Lung (tissue), 16 donors: ENCODE data around the gene ITGB1. TPM values are rescaled to one million over a fixed set of nuclear protein-coding genes. Genes with fewer than 3 reads are reported as not detected.

Experiments
- ATAC-seq: fragments of 200-7000 bp; cut with Tn5 transposase; one replicate; pipeline ENCODE4 v1.9.1; 2020; ENCODE audit warnings: moderate number of reproducible peaks; ENCODE audit not compliant: insufficient read depth, low FRiP score
- DNase-seq, 3 donors: peaks; one replicate each; pipeline ENCODE4 v3.0.0-alpha.2; 2013 to 2017
- H3K27ac ChIP-seq, 2 donors: one replicate each; pipeline ENCODE4 v1.5.1; 2013; ENCODE audit warnings: mild to moderate bottlenecking in 2 of 2, moderate library complexity in 2 of 2, control low read depth in 1 of 2, inconsistent platforms in 1 of 2, low read depth in 1 of 2, low read length in 1 of 2
- H3K27me3 ChIP-seq, 3 donors: one replicate each; pipeline ENCODE4 v1.5.1; 2013; ENCODE audit warnings: low read length in 2 of 3; ENCODE audit not compliant: control insufficient read depth in 3 of 3, insufficient read depth in 3 of 3
- H3K36me3 ChIP-seq, 4 donors: one replicate each; pipeline ENCODE4 v1.5.1; 2013; ENCODE audit warnings: low read length in 4 of 4, mild to moderate bottlenecking in 1 of 4, moderate library complexity in 1 of 4; ENCODE audit not compliant: control insufficient read depth in 4 of 4, insufficient read depth in 4 of 4
- H3K4me1 ChIP-seq, 5 donors: one replicate each; pipeline ENCODE4 v1.5.1; 2013; ENCODE audit warnings: low read length in 5 of 5, mild to moderate bottlenecking in 2 of 5, moderate library complexity in 1 of 5; ENCODE audit not compliant: control insufficient read depth in 5 of 5, insufficient read depth in 5 of 5
- H3K4me3 ChIP-seq: one replicate; pipeline ENCODE4 v1.5.1; 2013; ENCODE audit warnings: mild to moderate bottlenecking, control low read depth, moderate library complexity
- H3K9ac ChIP-seq, 2 donors: one replicate each; pipeline ENCODE4 v1.5.1; 2013; ENCODE audit warnings: low read length in 2 of 2, control low read depth in 1 of 2; ENCODE audit not compliant: insufficient read depth in 1 of 2
- H3K9me3 ChIP-seq, 4 donors: one replicate each; pipeline ENCODE4 v1.5.1; 2013; ENCODE audit warnings: low read length in 3 of 4, mild to moderate bottlenecking in 1 of 4, moderate library complexity in 1 of 4; ENCODE audit not compliant: control insufficient read depth in 4 of 4, insufficient read depth in 3 of 4
- CTCF ChIP-seq: IDR thresholded peaks from 2 replicates; pipeline ENCODE4 v1.5.1; 2012; ENCODE audit warnings: mild to moderate bottlenecking; ENCODE audit errors: control extremely low read depth, extremely low read depth
- WGBS, 2 donors: extraction: QIAGEN DNeasy Blood & Tissue Kit; methylation state at CpG; one replicate each; pipeline ENCODE4 v1.1.7; 2013; 5-methylcytosine and 5-hydroxymethylcytosine counted together
- long read RNA-seq, 5 donors: transcript quantifications; one replicate each; lab custom pipeline, GENCODE V29; 2026
- polyA plus RNA-seq, 2 donors: library from polyadenylated mRNA; stranded (reverse); fragments of 200-250 nt; gene quantifications; one replicate each; pipeline ENCODE4 v1.2.1, GENCODE V29; 2013
- total RNA-seq, 2 donors: library from RNA; depleted of rRNA in 1 of 2; stranded (reverse); fragments of >200 nt in 1 of 2; gene quantifications; one replicate each; pipeline ENCODE4 v1.2.1, GENCODE V29; 2014 to 2021
- donor health status: control.
- donor health status: control.
- donor health status: Bipolar disorder and iron deficiency.
- donor health status: healthy.
- donor health status: DM: yes; HTN: yes; CAD: no.

ITGB1 gene
- total RNA-seq (100 to 1,000 TPM; 375 to 445 TPM), polyA plus RNA-seq (100 to 1,000 TPM; 105 to 291 TPM)
- long read RNA-seq, donor 1, transcript ITGB1-201 (16 exons, 3,640 nt): major isoform, 126 of 243 reads
- long read RNA-seq, donor 1, partial matches to known transcripts: 116 of 243 reads
- long read RNA-seq, donor 1, other reads (novel, unspliced or antisense): 0 of 243 reads
- long read RNA-seq, donor 2, transcript ITGB1-201 (16 exons, 3,640 nt): major isoform, 10 of 78 reads
- long read RNA-seq, donor 2, partial matches to known transcripts: 65 of 78 reads
- long read RNA-seq, donor 2, other reads (novel, unspliced or antisense): 0 of 78 reads
- long read RNA-seq, donor 3, transcript ITGB1-201 (16 exons, 3,640 nt): major isoform, 32 of 100 reads
- long read RNA-seq, donor 3, partial matches to known transcripts: 68 of 100 reads
- long read RNA-seq, donor 3, other reads (novel, unspliced or antisense): 0 of 100 reads
- long read RNA-seq, donor 4, partial matches to known transcripts: 82 of 88 reads
- long read RNA-seq, donor 4, other reads (novel, unspliced or antisense): 0 of 88 reads
- long read RNA-seq, donor 5, transcript ITGB1-201 (16 exons, 3,640 nt): major isoform, 73 of 217 reads
- long read RNA-seq, donor 5, partial matches to known transcripts: 141 of 217 reads
- long read RNA-seq, donor 5, other reads (novel, unspliced or antisense): 0 of 217 reads

- Histone ChIP-seq H3K27ac (peak within 1 kb of the TSS; percentile 99 to 100), H3K4me3 (peak within 1 kb of the TSS; percentile 98), H3K27me3 (no peaks in the 10 kb centered on the region), H3K36me3 (peaks cover 0 to 4% (median 0%) of the 10 kb centered on the region in 4 donors), H3K4me1 (peaks cover 6 to 67% (median 26%) of the 10 kb centered on the region in 5 donors), H3K9ac (peak within 1 kb of the TSS; percentile 94 to 99), H3K9me3 (no peaks in the 10 kb centered on the region)
- DNase-seq: peak; percentile 98 to 99 (median 99)
- no peak for TF ChIP-seq CTCF
- 0 to 1% methylated on average over 52 to 94 of the region's 94 CpGs for WGBS, 2 donors
- peak; percentile 91 for ATAC-seq
These were observed at the start of gene ITGB1 for GRCh38 chr10:32958085-32959005. ITGB1 (minus strand) TSS chr10:32958230; CDS start chr10:32935558, 22,672 bp downstream.

- Histone ChIP-seq H3K27me3 (no peaks in the 10 kb centered on the region), H3K36me3 (no peaks in the 10 kb centered on the region), H3K27ac (peak overlapping the region in 1 of 2 donors; percentile 22), H3K9ac (no peak overlapping the region), H3K4me1 (peaks cover 0 to 10% (median 4%) of the 10 kb centered on the region in 5 donors), H3K9me3 (no peaks in the 10 kb centered on the region), H3K4me3 (no peak overlapping the region)
- no peak for TF ChIP-seq CTCF
- ATAC-seq (no peak), DNase-seq (no peak)
- 84 to 87% methylated on average over 11 of the region's 11 CpGs for WGBS, 2 donors
These were observed 48.4 kb upstream of the ITGB1 start for GRCh38 chr10:33006342-33006887.

GRCh38 chr10:33005322-33006301 is 47.6 kb upstream of the ITGB1 start:
- WGBS, 2 donors: 6 to 9% methylated on average over 34 of the region's 34 CpGs
- Histone ChIP-seq H3K36me3 (no peaks in the 10 kb centered on the region), H3K9ac (peak overlapping the region; percentile 65 to 69), H3K27ac (peak overlapping the region; percentile 84 to 89), H3K27me3 (no peaks in the 10 kb centered on the region), H3K4me1 (peaks cover 0 to 10% (median 4%) of the 10 kb centered on the region in 5 donors), H3K9me3 (no peaks in the 10 kb centered on the region), H3K4me3 (no peak overlapping the region)
- peak; percentile 76 to 85 (median 79) for DNase-seq
- TF ChIP-seq CTCF: no peak
- ATAC-seq: peak; percentile 86
